GM23248 (cell line): Measurements from ENCODE around the gene RAPGEF2.

Source experiments
- EZH2 ChIP-seq: fragments of 200-600 bp; sonication (generic); IDR thresholded peaks from 2 replicates; pipeline ENCODE4 v1.6.1; 2018; ENCODE audit warnings: antibody characterized with exemption, mild to moderate bottlenecking; ENCODE audit not compliant: insufficient read depth, poor library complexity, severe bottlenecking
- EZH2phosphoT487 ChIP-seq: fragments of 200-600 bp; sonication (generic); IDR thresholded peaks from 2 replicates; pipeline ENCODE4 v1.6.1; 2018; ENCODE audit warnings: antibody characterized with exemption, moderate library complexity, mild to moderate bottlenecking, low read depth; ENCODE audit not compliant: insufficient read depth

DNA sequence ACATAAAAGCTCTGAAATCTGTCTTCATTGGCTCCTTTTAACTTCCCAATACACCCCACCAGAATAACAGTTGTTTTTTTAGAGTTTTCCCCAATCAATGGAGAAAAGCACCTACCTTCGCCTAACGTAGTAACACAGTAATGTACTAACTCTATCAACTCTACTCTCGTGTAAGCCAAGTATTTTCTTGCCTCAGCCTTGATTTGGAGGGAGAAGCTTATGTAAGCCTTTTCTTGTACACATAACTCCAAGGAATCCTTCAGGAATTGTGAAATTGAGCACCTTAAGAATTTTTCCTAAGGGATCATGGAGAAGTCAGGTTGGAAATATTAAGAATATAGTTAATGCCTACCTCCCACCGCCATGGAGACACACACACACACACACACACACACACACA is 181.2 kb downstream of the RAPGEF2 start:
- no peak for TF ChIP-seq EZH2phosphoT487
- no peak for TF ChIP-seq EZH2
